ENCODE data around the gene IGFBP7.

IGFBP7 gene

DNA sequence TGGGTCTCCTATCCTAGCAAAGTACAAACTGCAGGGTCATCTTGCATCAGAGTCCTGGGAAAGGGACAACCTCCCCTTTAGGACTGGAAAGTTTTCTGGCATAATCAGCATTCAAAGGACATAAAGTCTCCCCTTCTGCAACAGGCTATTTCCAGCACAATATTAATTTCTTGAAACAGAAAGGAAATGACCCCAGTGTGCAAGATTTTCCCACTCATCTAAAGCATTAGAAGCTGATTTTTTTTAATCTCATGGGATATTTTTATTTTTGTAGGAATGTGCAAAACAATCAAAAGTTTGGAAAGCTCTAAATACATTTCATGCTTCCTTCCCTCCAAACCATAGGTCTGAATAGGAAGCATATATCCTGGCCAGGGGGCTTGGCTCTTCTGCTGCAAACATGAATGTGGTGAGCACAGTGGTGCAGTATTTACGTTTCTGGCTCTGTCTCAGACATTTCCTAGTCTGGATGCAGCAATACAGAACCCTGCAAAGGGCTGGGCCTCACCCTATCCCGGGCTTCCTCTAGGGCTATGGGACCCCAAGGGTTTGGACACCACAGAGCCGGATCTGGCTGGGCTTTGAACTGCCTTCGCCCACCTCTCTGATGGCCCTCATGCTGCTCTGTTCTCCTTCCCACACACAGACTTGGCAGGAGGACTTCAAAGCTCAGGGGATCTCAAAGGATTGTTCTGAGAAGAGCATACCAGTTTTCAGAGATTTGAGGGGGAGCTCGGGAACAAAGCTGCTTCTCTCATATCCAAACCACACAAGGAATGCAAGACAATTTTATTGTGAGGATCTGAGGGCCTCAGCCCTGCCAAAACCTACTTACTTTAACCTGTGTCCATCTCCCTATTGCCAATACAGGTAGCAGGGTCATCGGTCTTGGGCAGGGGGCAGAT lies 66.6 kb downstream of the IGFBP7 start:
- DNase-seq (ENCODE audit: low read depth, low spot score), result no peak

DNA sequence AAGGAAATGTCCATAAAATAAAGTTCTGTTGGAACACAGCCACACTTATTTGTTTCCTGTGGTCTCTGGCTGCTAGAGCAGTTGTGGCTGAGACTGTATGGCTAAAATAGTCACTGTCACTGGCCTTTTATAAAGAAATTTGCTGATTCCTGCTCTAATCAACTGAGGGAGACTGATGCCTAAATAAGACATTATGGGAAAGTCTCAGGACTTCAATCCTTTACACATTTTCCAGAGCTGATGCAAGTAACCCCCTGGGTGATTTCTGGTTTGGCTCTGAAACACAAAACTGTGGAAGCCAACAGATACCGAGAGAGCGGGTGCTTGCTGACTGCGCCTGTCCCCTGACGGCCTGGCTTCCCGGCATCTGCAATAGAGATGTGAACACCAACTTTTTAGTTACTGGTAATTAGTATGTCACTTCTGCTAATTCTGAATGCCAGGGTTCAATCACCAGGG lies 67.4 kb downstream of the IGFBP7 start:
- no peak for DNase-seq (ENCODE audit: low read depth, low spot score)

DNA sequence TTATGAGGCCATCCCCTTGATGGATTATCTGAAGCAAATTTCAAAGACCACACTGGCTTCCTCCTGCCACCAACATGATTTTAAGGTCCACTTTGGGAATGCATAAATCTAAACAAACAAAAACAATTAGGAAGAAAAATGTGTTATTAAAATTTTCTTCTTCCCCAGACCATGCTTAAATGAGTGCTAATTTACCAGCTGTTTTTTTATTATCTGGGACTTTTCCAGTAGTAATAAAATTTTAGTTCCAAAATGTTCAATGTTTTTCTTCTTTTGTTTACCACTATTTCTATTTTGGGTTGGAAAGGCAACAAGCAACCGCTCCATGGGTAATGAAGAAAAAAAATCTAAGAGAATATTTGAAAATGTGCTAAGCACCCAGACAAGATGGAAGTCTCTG lies 69.2 kb downstream of the IGFBP7 start:
- no peak for DNase-seq (ENCODE audit: low read depth, low spot score)

GRCh38 chr4:57040510-57040909 lies 69.7 kb downstream of the IGFBP7 start:
- no peak for DNase-seq (ENCODE audit: low read depth, low spot score)

GRCh38 chr4:57039345-57039744 lies 70.8 kb downstream of the IGFBP7 start:
- DNase-seq (ENCODE audit: low read depth, low spot score), result no peak

- DNase-seq (ENCODE audit: low read depth, low spot score), result no peak
Measured at GRCh38 chr4:57037982-57038604, 72.1 kb downstream of the IGFBP7 start.

- DNase-seq (ENCODE audit: low read depth, low spot score), result no peak
Measured at GRCh38 chr4:57034520-57034919, 75.7 kb downstream of the IGFBP7 start.

GRCh38 chr4:57023104-57023503 lies 87.1 kb downstream of the IGFBP7 start:
- DNase-seq (ENCODE audit: low read depth, low spot score), result no peak

DNA sequence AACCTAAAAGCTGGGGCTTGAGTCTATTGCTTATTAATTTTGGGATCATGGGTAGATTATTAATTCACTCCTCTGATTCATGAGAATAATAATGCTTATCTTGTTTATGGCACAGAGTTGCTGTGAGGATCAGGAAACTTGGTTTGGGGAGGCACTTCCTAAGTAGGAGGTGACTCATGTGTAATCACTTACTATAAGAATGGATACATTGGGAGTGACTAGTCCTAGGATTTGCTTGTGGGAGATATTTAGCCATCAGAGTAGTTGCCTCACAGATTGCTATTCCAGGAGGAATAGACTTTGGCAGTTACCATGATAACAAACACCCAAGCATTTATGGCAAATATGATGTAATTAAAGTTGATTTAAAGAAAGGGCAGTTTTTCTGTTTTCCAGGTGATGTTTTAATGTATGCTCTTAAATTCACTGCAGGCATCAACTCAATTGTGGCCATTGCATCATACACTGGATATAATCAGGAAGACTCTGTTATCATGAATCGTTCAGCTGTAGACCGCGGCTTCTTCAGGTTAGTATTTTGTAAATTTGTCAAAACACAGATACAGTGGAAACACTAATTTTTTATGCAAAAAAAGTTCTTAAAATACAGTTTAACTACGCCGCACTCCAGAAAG lies 89.6 kb downstream of the IGFBP7 start:
- no peak for DNase-seq (ENCODE audit: low read depth, low spot score)

DNA sequence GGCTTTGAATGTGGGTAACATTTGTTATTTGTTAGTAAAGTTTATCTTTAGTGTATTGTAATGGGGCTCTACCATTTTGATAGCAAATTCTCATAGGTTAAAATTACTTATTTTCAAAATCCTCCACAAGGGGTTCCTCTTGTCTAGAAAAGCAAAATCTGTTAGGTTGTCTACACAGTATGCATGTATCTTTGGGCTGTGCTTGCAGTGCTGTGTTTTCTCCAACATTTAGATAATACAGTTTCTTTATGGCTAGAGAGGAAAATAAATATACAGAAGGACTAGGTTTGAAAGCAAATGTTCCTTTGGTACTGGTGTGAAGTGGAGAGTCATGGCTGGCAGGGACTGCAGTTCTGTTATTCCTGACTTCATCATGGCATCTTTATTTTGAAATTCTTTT lies 91.2 kb downstream of the IGFBP7 start:
- DNase-seq (ENCODE audit: low read depth, low spot score), result no peak

DNA sequence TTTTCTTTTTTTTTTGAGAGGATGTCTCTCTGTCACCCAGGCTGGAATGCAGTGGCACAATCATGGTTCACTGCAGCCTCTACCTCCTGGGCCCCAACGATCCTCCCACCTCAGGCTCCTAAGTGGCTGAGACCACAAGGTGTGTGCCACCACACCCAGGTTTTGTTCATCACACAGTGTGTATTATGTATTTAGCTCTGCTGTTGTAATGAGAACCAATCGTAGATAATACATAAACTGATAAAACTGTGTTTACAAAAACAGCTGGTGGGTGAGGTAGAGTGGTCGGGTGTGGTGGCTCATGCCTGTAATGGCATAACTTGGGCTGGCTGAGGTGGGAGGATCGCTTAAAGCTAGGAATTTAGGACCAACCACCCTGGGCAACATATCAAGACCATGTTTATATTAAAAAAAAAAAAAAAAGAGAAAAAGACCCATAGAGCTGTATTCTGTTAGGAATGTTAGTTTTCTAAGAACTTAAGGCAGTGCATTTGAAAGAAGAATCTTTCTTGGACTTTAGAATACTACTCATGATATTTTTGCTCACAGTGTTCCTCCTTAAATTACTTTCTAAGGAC lies 96.6 kb downstream of the IGFBP7 start:
- no peak for DNase-seq (ENCODE audit: low read depth, low spot score)

DNA sequence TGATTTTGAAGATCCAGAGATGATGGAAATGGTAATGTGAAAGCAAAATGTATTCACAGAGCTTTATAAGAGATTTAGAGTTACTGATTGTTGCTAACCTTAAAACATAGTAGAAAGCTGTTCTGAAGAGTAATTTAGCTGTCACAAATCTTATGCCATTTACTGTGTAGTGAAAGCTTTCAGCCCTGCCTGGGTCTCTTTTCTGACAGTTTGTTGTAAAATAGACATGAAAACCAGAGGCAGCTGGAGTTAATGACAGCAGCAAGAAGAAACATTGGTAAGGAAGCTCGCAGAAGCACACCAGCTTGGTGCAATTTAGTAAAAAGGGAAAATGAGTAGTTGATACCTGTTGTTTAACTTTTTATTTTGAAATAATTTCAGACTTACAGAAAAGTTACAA lies 110.4 kb downstream of the IGFBP7 start:
- no peak for DNase-seq (ENCODE audit: low read depth, low spot score)

- DNase-seq (ENCODE audit: low read depth, low spot score), result no peak
Measured at GRCh38 chr4:56995525-56995924, 114.7 kb downstream of the IGFBP7 start.

- no peak for DNase-seq (ENCODE audit: low read depth, low spot score)
Measured at GRCh38 chr4:56990109-56990905, 119.9 kb downstream of the IGFBP7 start.

GRCh38 chr4:56986952-56987351 lies 123.2 kb downstream of the IGFBP7 start:
- no peak for DNase-seq (ENCODE audit: low read depth, low spot score)

- DNase-seq (ENCODE audit: low read depth, low spot score), result no peak
Measured at GRCh38 chr4:56986192-56986591, 124.0 kb downstream of the IGFBP7 start.

DNA sequence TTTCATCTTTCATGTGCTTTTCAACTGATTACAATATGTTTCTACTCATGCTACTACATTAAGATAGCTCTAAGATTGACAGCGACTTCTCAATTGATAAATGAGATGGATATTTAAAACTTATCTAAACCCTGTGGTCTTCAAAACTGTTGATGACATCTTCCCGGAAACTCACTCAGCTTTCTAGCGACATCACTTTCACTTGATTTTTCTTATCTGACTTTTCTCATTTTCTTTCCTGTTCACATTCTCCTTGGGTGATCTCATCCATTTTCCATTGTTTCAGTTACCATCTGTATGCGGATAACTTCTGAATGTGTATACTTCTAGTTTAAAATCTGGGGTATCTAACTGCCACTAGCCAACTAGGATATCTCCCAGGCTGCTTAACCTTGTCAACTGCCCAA lies 128.4 kb downstream of the IGFBP7 start:
- no peak for DNase-seq (ENCODE audit: low read depth, low spot score)

Measured in activated CD4-positive, CD25-positive, alpha-beta regulatory T cell treated with anti-CD3 and anti-CD28 coated beads, Interleukin-2, amount 50 U/mL, for 16 hours (primary cell).